HEK293 (cell line): ENCODE measurements around the gene ENDOU.

Source experiments
- CTCF ChIA-PET: fragments of 350-600 bp; formaldehyde crosslinking; extraction: SDS; loops from one replicate; lab custom pipeline; 2021; ENCODE audit warnings: antibody characterized with exemption; lab: Yijun Ruan, JAX
- POLR2A ChIA-PET: fragments of 300-600 bp; formaldehyde crosslinking; extraction: SDS; loops from one replicate; lab custom pipeline; 2020; ENCODE audit warnings: antibody characterized with exemption, inconsistent platforms; lab: Yijun Ruan, JAX
- H3K27ac ChIP-seq: fragments of 200-500 bp; sonication (Bioruptor generic); 2 replicates; pipeline ENCODE4 v1.5.1; 2014; ENCODE audit warnings: low read depth, low read length, control low read depth, inconsistent platforms; ENCODE audit errors: extremely low read depth
- H3K36me3 ChIP-seq, 2 experiments: fragments of 200-500 bp in 1 of 2; sonication (Bioruptor generic) in 1 of 2; 1 replicate in 1 of 2; 2 replicates in 1 of 2; pipeline ENCODE4 v1.5.1; 2014 to 2017; ENCODE audit warnings: inconsistent platforms in 2 of 2, low read length in 2 of 2; ENCODE audit not compliant: control insufficient read depth in 2 of 2, insufficient read depth in 1 of 2
- H3K4me1 ChIP-seq: fragments of 200-500 bp; sonication (Bioruptor generic); 2 replicates; pipeline ENCODE4 v1.5.1; 2014; ENCODE audit warnings: mild to moderate bottlenecking, low read length, inconsistent platforms; ENCODE audit not compliant: control insufficient read depth, insufficient read depth
- H3K4me3 ChIP-seq: 2 replicates; pipeline ENCODE4 v1.5.1; 2011; ENCODE audit warnings: low read depth, mild to moderate bottlenecking, control low read depth, low read length, moderate library complexity
- H3K9me3 ChIP-seq: fragments of 200-500 bp; sonication (Bioruptor generic); 2 replicates; pipeline ENCODE4 v1.5.1; 2014; ENCODE audit warnings: low read depth, low read length, inconsistent platforms; ENCODE audit not compliant: control insufficient read depth, insufficient read depth
- BCL11A ChIP-seq: fragments of 450-650 bp; formaldehyde crosslinking; IDR thresholded peaks from 2 replicates; pipeline ENCODE4 v1.5.1; 2016; ENCODE audit warnings: low read depth, missing biosample characterization, missing genetic modification characterization
- GLI2 ChIP-seq: fragments of 450-650 bp; formaldehyde crosslinking; IDR thresholded peaks from 2 replicates; pipeline ENCODE4; 2017; ENCODE audit warnings: missing biosample characterization, missing genetic modification characterization, low read depth, borderline replicate concordance
- MZF1 ChIP-seq: fragments of 450-650 bp; formaldehyde crosslinking; IDR thresholded peaks from 2 replicates; pipeline ENCODE4 v1.5.1; 2017; ENCODE audit warnings: missing biosample characterization, missing genetic modification characterization, borderline replicate concordance
- OSR2 ChIP-seq: fragments of 450-650 bp; formaldehyde crosslinking; IDR thresholded peaks from 2 replicates; pipeline ENCODE4 v1.5.1; 2016; ENCODE audit warnings: missing biosample characterization, missing genetic modification characterization
- PRDM1 ChIP-seq: fragments of 450-650 bp; formaldehyde crosslinking; IDR thresholded peaks from 2 replicates; pipeline ENCODE4; 2016; ENCODE audit warnings: missing biosample characterization, missing genetic modification characterization
- SALL2 ChIP-seq: fragments of 450-650 bp; formaldehyde crosslinking; IDR thresholded peaks from 2 replicates; pipeline ENCODE4 v1.5.0; 2017; ENCODE audit warnings: missing biosample characterization, mild to moderate bottlenecking, missing genetic modification characterization, borderline replicate concordance
- YY1 ChIP-seq: fragments of 450-650 bp; formaldehyde crosslinking; IDR thresholded peaks from 2 replicates; pipeline ENCODE4 v1.5.1; 2018; ENCODE audit warnings: missing biosample characterization, missing genetic modification characterization
- ZBTB21 ChIP-seq: fragments of 450-650 bp; formaldehyde crosslinking; IDR thresholded peaks from 2 replicates; pipeline ENCODE4 v1.5.1; 2017; ENCODE audit warnings: missing biosample characterization, missing genetic modification characterization
- ZBTB44 ChIP-seq: fragments of 450-650 bp; IDR thresholded peaks from 2 replicates; pipeline ENCODE4 v1.5.1; 2018; ENCODE audit warnings: missing biosample characterization, mild to moderate bottlenecking, missing genetic modification characterization
- ZEB2 ChIP-seq: fragments of 450-650 bp; formaldehyde crosslinking; IDR thresholded peaks from 2 replicates; pipeline ENCODE4 v1.5.1; 2016; ENCODE audit warnings: missing biosample characterization, missing genetic modification characterization
- ZNF302 ChIP-seq: fragments of 450-650 bp; formaldehyde crosslinking; IDR thresholded peaks from 2 replicates; pipeline ENCODE4 v1.5.1; 2016; ENCODE audit warnings: missing biosample characterization, missing genetic modification characterization, low read depth
- ZNF335 ChIP-seq: fragments of 450-650 bp; formaldehyde crosslinking; conservative IDR thresholded peaks from 2 replicates; pipeline ENCODE4 v1.5.1; 2016; ENCODE audit warnings: missing biosample characterization, missing genetic modification characterization
- ZNF37A ChIP-seq: fragments of 450-650 bp; IDR thresholded peaks from 2 replicates; pipeline ENCODE4 v1.5.1; 2018; ENCODE audit warnings: missing biosample characterization, missing genetic modification characterization
- ZNF394 ChIP-seq: fragments of 450-650 bp; formaldehyde crosslinking; IDR thresholded peaks from 2 replicates; pipeline ENCODE4 v1.5.1; 2016; ENCODE audit warnings: missing biosample characterization, missing genetic modification characterization, mild to moderate bottlenecking, moderate library complexity, borderline replicate concordance
- ZNF518A ChIP-seq: fragments of 450-650 bp; formaldehyde crosslinking; conservative IDR thresholded peaks from 2 replicates; pipeline ENCODE4 v1.5.1; 2016; ENCODE audit warnings: low read depth, missing biosample characterization, missing genetic modification characterization
- ZNF549 ChIP-seq: fragments of 450-650 bp; IDR thresholded peaks from 2 replicates; pipeline ENCODE4 v1.5.1; 2018; ENCODE audit warnings: missing biosample characterization, missing genetic modification characterization, mild to moderate bottlenecking, inconsistent platforms, moderate library complexity
- ZNF596 ChIP-seq: fragments of 450-650 bp; IDR thresholded peaks from 2 replicates; pipeline ENCODE4 v1.5.0; 2018; ENCODE audit warnings: missing biosample characterization, mild to moderate bottlenecking, missing genetic modification characterization, moderate library complexity
- ZNF777 ChIP-seq: fragments of 450-650 bp; formaldehyde crosslinking; IDR thresholded peaks from 2 replicates; pipeline ENCODE4 v1.5.1; 2017; ENCODE audit warnings: missing biosample characterization, missing genetic modification characterization, borderline replicate concordance
- ZNF785 ChIP-seq: fragments of 450-650 bp; formaldehyde crosslinking; IDR thresholded peaks from 2 replicates; pipeline ENCODE4 v1.5.1; 2016; ENCODE audit warnings: missing biosample characterization, missing genetic modification characterization
- ZNF791 ChIP-seq: fragments of 450-650 bp; formaldehyde crosslinking; IDR thresholded peaks from 2 replicates; pipeline ENCODE4 v1.5.1; 2016; ENCODE audit warnings: missing biosample characterization, missing genetic modification characterization
- ZNF843 ChIP-seq: fragments of 450-650 bp; formaldehyde crosslinking; IDR thresholded peaks from 2 replicates; pipeline ENCODE4 v1.5.1; 2016; ENCODE audit warnings: missing biosample characterization, missing genetic modification characterization
- ZXDB ChIP-seq: fragments of 450-650 bp; formaldehyde crosslinking; IDR thresholded peaks from 2 replicates; pipeline ENCODE4 v1.5.1; 2016; ENCODE audit warnings: missing biosample characterization, missing genetic modification characterization
- TF ChIP-seq, protein P1 (sequence below): fragments of 450-650 bp; formaldehyde crosslinking; conservative IDR thresholded peaks from 2 replicates; pipeline ENCODE4 v1.5.1; 2016; ENCODE audit warnings: low read depth, missing biosample characterization, missing genetic modification characterization

ENDOU gene

DNA sequence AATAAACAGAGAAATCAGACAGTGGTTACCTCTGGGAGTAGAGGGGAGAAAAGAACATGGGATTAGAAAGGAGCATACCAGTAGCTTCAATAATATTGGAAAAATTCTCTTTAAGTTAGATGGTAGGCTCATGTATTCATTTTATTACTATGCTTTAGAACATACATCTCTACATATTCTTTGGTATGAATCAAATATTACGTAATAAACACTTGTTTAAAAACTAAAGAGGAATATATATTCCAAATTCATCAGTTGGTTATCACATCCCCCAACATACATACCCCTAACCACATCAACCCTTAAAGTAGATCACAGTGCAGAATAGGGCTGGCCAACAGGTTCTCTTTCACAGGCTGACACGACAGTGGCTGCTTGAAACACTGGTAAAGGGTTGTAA is 25.0 kb downstream of the ENDOU start:
- TF ChIP-seq MZF1 (tag by site-specific recombination) (no peak), ZNF394 (tag by site-specific recombination) (no peak), ZNF777 (tag by site-specific recombination) (no peak), ZBTB44 (tag by site-specific recombination) (no peak)
- H3K27ac ChIP-seq, result no peak overlapping the region
- CTCF ChIA-PET, result no interaction called here
- peaks cover 42 to 47% of the 10 kb centered on the region in 2 experiments for H3K36me3 ChIP-seq
- H3K9me3 ChIP-seq, result no peaks in the 10 kb centered on the region
- H3K4me3 ChIP-seq, result no peak overlapping the region
- no peaks in the 10 kb centered on the region for H3K4me1 ChIP-seq
- POLR2A ChIA-PET, result no interaction called here

GRCh38 chr12:47698631-47699030 is 26.7 kb downstream of the ENDOU start:
- no peaks in the 10 kb centered on the region for H3K9me3 ChIP-seq
- POLR2A ChIA-PET, result interaction anchor here (0.6 kb wide), 1 partner anchor 1886 kb away, joined by 4 read pairs; no protein-coding TSS in a partner anchor
- CTCF ChIA-PET, result interaction anchor here (0.6 to 1.2 kb wide), 4 partner anchors 12 to 62 kb away, joined by 3 to 6 read pairs (median 3); no protein-coding TSS in a partner anchor

More at GRCh38 chr12:47698631-47699030, 26.7 kb downstream of the ENDOU start:
- Histone ChIP-seq H3K4me3 (no peak overlapping the region), H3K36me3 (peaks cover 55 to 56% of the 10 kb centered on the region in 2 experiments), H3K4me1 (no peaks in the 10 kb centered on the region), H3K27ac (no peak overlapping the region)
- TF ChIP-seq ZNF785 (tag by site-specific recombination) (no peak), SALL2 (tag by site-specific recombination) (no peak), ZNF791 (tag by site-specific recombination) (no peak), ZNF549 (tag by site-specific recombination) (no peak), GLI2 (tag by site-specific recombination) (no peak), ZNF843 (tag by site-specific recombination) (no peak), ZNF335 (tag by site-specific recombination) (no peak), ZEB2 (tag by site-specific recombination) (no peak), ZNF596 (no peak), BCL11A (tag by site-specific recombination) (no peak), ZNF394 (tag by site-specific recombination) (no peak), ZBTB21 (tag by site-specific recombination) (no peak), ZXDB (tag by site-specific recombination) (no peak), YY1 (no peak), ZNF518A (tag by site-specific recombination) (no peak), ZNF37A (no peak), OSR2 (no peak), PRDM1 (tag by site-specific recombination) (no peak), ZNF302 (tag by site-specific recombination) (no peak)
- TF ChIP-seq, protein P1, sequence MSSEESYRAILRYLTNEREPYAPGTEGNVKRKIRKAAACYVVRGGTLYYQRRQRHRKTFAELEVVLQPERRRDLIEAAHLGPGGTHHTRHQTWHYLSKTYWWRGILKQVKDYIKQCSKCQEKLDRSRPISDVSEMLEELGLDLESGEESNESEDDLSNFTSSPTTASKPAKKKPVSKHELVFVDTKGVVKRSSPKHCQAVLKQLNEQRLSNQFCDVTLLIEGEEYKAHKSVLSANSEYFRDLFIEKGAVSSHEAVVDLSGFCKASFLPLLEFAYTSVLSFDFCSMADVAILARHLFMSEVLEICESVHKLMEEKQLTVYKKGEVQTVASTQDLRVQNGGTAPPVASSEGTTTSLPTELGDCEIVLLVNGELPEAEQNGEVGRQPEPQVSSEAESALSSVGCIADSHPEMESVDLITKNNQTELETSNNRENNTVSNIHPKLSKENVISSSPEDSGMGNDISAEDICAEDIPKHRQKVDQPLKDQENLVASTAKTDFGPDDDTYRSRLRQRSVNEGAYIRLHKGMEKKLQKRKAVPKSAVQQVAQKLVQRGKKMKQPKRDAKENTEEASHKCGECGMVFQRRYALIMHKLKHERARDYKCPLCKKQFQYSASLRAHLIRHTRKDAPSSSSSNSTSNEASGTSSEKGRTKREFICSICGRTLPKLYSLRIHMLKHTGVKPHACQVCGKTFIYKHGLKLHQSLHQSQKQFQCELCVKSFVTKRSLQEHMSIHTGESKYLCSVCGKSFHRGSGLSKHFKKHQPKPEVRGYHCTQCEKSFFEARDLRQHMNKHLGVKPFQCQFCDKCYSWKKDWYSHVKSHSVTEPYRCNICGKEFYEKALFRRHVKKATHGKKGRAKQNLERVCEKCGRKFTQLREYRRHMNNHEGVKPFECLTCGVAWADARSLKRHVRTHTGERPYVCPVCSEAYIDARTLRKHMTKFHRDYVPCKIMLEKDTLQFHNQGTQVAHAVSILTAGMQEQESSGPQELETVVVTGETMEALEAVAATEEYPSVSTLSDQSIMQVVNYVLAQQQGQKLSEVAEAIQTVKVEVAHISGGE, result no peak
